HG02642 (cell line): ENCODE measurements around the gene LDHAL6A.

ENCODE experiments used
- ATAC-seq: cut with Tn5 transposase; IDR thresholded peaks from one replicate; pipeline ENCODE4 v1.9.1; 2021; ENCODE audit warnings: mild to moderate bottlenecking; ENCODE audit not compliant: unreplicated experiment, poor library complexity

LDHAL6A gene

GRCh38 chr11:18485913-18486528 lies 30.4 kb downstream of the LDHAL6A start:
- peak; percentile 64 for ATAC-seq

DNA sequence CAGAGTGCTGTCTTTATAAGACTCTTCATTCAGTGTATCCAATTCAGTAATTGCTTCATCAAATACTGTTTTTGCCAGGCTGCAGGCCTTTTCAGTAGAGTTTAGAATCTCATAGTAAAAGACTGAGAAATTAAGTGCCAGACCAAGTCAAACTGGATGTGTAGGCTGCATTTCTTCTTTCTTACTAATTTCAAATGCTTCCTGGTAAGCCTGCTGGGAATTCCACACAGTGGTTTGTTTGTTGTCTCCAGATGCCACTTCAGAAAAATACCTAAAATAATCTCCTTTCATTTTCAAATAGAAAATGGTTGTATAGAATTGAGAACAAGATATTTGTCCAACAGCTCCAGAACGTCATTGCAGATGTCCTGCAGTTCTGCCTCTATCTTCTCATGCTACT lies 34.7 kb downstream of the LDHAL6A start:
- ATAC-seq = no peak

GRCh38 chr11:18490736-18491485 lies 35.3 kb downstream of the LDHAL6A start:
- no peak for ATAC-seq

DNA sequence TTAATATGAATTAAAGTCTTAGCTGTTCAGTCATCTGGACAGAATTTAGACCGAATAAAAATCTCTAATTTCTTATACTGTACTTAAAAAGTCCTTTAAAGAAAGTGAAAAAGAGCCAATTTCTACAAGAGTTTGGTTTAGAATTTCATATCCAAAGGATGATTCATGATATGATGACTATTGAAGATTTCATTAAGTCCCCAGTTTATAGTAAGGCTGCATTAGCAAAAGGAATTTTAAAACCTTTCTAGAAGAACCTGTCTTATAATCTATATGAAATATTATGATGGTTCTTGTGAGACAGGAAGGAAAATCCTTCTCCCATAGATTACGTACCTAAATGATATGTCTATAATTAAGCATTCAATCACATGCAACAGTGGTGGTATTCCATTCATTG lies 36.3 kb downstream of the LDHAL6A start:
- ATAC-seq = no peak

- no peak for ATAC-seq
These were observed 37.2 kb downstream of the LDHAL6A start for GRCh38 chr11:18492888-18493287.

DNA sequence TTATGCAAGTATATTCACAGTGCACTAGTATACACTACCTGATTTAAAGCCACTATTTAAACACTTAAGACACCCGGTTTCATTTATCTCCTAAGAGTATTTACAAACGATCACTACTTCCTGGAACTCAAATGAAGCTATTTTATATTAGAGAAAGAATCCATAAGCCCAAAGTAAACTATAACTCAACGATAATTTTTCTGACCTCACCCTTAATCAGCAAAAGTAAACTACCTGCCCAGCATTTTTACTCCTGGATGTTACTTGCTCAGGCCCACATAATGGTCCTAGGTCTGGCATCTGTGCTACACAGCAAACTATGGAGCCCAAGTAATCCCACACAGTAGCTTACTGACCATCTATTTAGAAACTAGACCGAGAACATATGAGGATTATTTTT lies 37.7 kb downstream of the LDHAL6A start:
- ATAC-seq = no peak

DNA sequence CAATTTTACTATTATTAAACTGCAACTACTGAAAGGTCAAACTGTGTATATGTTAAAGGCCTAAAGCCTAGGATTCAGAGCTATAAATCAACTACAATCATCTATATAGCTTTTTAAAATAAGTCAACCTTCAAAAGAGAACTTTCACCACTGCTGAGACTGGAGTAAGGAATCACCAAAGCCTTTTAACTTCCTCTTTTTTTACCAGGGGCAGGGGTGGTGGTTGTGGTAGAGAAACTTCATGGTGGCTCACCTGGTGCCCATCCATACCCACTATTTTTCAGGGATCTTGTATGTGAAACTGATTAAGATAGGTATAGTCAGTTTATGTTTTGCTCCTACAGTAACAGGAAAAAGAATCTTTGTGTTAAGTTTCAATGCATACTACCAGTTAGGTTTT lies 39.6 kb downstream of the LDHAL6A start:
- ATAC-seq = no peak

GRCh38 chr11:18495703-18496102 lies 40.0 kb downstream of the LDHAL6A start:
- no peak for ATAC-seq

DNA sequence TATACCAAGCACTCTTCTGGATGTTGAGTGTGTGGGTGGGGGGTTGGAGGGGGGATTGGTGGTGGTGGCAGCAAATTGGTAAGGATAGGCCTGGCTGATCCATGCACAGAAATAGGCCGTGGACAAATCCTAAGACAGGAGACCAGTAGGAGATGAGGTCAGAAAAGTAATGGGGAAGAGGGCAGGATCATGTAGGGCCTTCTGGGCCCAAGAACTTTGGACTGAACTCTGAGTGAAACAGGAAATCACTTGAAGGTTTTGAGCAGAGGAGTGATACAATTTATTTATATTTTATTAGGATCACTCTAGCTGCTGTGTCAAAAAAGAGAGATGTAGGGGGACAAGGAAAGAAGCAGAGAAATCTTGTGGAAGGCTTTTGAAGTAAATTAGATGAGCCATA lies 42.4 kb downstream of the LDHAL6A start:
- ATAC-seq = no peak

DNA sequence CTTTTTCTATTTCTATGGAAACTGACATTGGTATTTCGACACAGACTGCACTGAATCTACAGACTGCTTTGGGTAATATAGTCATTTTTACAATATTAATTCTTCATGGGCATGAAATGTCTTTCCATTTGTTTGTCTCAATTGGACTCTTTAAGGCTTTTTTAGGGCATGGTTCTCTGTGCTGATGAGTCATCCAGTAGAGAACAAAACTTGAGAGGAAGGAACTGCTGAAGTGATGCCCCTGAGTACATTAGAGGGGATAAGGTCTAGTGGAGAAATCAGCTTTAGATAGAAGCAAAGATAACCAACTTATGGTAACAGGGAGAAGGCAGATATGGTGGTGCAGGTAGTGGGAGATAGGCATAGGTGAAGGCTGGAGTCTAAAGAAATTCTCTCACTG lies 46.0 kb downstream of the LDHAL6A start:
- ATAC-seq = no peak

DNA sequence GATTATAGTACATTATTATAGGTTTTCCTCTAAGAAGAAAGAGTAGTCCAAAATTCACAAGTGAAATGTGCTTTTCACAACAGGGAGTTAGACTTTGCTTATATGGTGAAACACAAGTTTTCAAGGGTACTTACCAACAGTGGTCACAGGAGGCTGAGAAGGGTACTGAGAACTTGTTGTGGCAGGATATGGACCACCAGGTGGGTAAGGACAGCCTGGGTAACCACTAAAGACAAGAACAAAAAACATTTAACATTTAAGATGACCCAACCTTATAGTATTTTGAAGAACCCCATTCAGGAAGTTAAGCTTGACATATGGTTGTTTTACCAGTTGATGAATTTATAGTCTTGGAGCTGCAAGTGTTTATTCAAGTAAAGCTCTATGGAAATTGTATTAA lies 46.7 kb downstream of the LDHAL6A start:
- no peak for ATAC-seq

DNA sequence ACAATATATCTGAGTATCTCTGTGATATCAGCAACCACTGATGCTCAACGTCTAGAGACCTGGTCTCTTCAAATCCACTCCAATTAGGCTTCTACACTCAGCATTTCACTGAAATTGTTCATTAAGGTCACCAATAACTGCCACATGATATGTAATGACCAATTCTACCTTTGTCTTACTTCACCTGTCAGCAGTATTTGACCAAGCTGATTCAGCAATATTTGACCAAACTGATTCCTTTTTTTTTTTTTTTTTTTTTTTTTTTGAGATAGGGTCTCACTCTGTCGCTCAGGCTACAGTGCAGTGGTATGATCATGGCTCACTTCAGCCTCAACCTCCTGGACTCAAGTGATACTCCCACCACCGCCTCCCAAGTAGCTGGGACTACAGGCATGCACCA lies 65.5 kb downstream of the LDHAL6A start:
- ATAC-seq = no peak

GRCh38 chr11:18522388-18522787 lies 66.7 kb downstream of the LDHAL6A start:
- ATAC-seq = no peak

DNA sequence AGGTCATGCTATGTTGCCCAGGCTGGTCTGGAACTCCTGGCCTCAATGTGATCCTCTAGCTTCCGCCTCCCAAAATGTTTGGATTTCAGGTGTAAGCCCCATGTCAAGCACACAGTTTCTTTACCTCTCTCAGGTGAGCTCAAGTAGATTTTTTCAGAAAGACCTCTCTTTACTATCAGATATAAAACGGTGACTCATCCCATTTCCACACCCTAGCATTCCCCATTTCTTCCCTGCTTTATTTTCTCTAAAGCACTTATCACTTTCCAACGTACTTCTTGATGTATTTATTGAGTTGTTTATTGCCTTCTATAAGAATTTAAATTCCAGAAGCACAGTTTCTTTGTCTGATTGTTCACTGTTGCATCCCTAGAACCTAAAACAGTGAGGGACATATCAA lies 67.4 kb downstream of the LDHAL6A start:
- ATAC-seq = no peak

DNA sequence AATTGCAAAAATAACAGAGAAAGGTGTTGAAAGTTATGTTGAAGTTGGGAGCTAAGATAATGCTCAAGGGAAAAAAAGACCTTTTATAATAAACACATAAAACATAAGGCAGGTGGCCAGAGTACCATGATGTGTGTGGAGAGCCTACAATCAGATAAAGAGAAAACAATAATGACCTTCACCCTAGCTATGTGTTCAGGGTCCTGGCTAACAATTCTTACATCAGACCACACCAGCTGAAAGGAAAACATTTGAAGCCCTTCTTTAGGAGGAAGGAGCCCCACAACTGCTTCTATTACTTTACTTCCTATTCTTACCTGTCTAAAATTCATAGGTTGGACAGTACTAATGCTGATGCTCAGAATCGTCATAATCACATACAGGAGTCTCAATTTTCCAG lies 68.6 kb downstream of the LDHAL6A start:
- no peak for ATAC-seq

DNA sequence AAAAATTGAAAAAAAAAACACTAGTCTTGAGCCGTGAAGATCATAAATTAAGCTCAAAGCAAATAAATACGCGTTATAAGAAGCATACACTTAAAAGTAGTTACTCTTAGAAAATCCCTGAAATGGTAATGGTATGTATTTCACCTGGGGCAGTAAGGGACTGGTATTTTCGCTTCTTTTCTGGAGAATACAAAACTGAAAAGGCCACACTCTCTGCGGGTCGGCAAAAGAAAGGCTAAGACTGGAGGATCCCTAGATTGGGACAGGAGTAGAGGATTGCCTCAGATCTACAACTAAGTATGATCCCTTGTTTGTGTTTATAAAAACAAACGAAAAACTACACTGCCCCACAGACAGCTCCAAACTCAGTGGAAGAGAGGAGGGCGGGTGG lies 70.5 kb downstream of the LDHAL6A start:
- ATAC-seq = no peak

GRCh38 chr11:18526521-18527296 lies 71.1 kb downstream of the LDHAL6A start, which contains the start of gene TSG101:
Gene TSG101 (minus strand): TSS chr11:18526942. CDS start chr11:18526816, 126 bp downstream.
- ATAC-seq = peak; percentile 96

GRCh38 chr11:18527512-18527911 lies 71.9 kb downstream of the LDHAL6A start:
- no peak for ATAC-seq
